Breast epithelium (tissue), 4 donors: Measurements from ENCODE around the gene PGRMC2. TPM values are rescaled to one million over a fixed set of nuclear protein-coding genes. Genes with fewer than 3 reads are reported as not detected.

Experiments used
- DNase-seq, 2 donors: peaks; one replicate each; pipeline ENCODE4 v3.0.0-alpha.2; 2019; ENCODE audit warnings: low spot score in 2 of 2
- H3K27ac ChIP-seq, 2 donors: fragments of 200-600 bp; sonication (generic) in 1 of 2; one replicate each; pipeline ENCODE4 v1.5.1; 2016 to 2019; ENCODE audit warnings: mild to moderate bottlenecking in 1 of 2
- H3K27me3 ChIP-seq, 2 donors: fragments of 200-600 bp; sonication (generic) in 1 of 2; one replicate each; pipeline versions ENCODE4 v1.5.1 to v1.6.0; 2017 to 2019; ENCODE audit warnings: control low read depth in 1 of 2, mild to moderate bottlenecking in 1 of 2
- H3K36me3 ChIP-seq: fragments of 200-600 bp; one replicate; pipeline ENCODE4 v1.5.1; 2019
- H3K4me1 ChIP-seq, 2 donors: fragments of 200-600 bp; sonication (generic); one replicate each; pipeline ENCODE4 v1.5.1; 2016 to 2019; ENCODE audit warnings: control low read depth in 1 of 2
- H3K4me3 ChIP-seq, 3 donors: fragments of 200-600 bp; sonication (generic); 1 replicate in 2 of 3; 2 replicates in 1 of 3; pipeline ENCODE4 v1.5.1; 2016 to 2019; ENCODE audit warnings: mild to moderate bottlenecking in 3 of 3, moderate library complexity in 2 of 3
- H3K9me3 ChIP-seq, 2 donors: fragments of 200-600 bp; sonication (generic) in 1 of 2; one replicate each; pipeline ENCODE4 v1.5.1; 2016 to 2019; ENCODE audit warnings: control low read depth in 1 of 2
- CTCF ChIP-seq, 3 donors: fragments of 450-650 bp; IDR thresholded peaks; one replicate each; pipeline ENCODE4 v1.5.1; 2016 to 2017; ENCODE audit warnings: antibody characterized with exemption in 3 of 3, mild to moderate bottlenecking in 3 of 3, moderate library complexity in 3 of 3
- POLR2A ChIP-seq: fragments of 450-650 bp; IDR thresholded peaks from one replicate; pipeline ENCODE4 v1.6.1; 2016; ENCODE audit warnings: antibody characterized with exemption, mild to moderate bottlenecking, moderate library complexity
- POLR2AphosphoS5 ChIP-seq, 3 donors: sonication (generic); formaldehyde crosslinking; IDR thresholded peaks; one replicate each; pipeline ENCODE4 v1.6.1; 2017; ENCODE audit warnings: antibody characterized with exemption in 3 of 3
- intact Hi-C: fragments of 100-400 bp; cut with DNase I; formaldehyde crosslinking; loops from one replicate; pipeline ENCODE4 v1.15.1; 2023; ENCODE audit warnings: low total_unique reads
- total RNA-seq, 3 donors: library from RNA; depleted of rRNA; stranded (reverse); fragments of >200 nt; gene quantifications; one replicate each; pipeline ENCODE4 v1.1.0, GENCODE V29; 2016

PGRMC2 gene
- total RNA-seq, 3 donors from 2014 or later, result 34.7 to 51.2 (median 47.5) TPM

- intact Hi-C loops, result no loop called here
- no peak for TF ChIP-seq POLR2A
- TF ChIP-seq CTCF (IDR thresholded peaks at IDR 0.05), result no peak
- no peak for TF ChIP-seq POLR2AphosphoS5 (IDR thresholded peaks at IDR 0.05)
- Histone ChIP-seq H3K36me3 (no peaks in the 10 kb centered on the region), H3K27ac (no peak overlapping the region), H3K4me3 (no peak overlapping the region), H3K9me3 (no peaks in the 10 kb centered on the region), H3K27me3 (no peaks in the 10 kb centered on the region), H3K4me1 (no peaks in the 10 kb centered on the region)
- no peak for DNase-seq
Measured at GRCh38 chr4:128234836-128235235, 52.8 kb downstream of the PGRMC2 start.

GRCh38 chr4:128232719-128233118 is 54.9 kb downstream of the PGRMC2 start:
- DNase-seq, result no peak
- H3K4me3 ChIP-seq, result no peak overlapping the region
- no peaks in the 10 kb centered on the region for H3K36me3 ChIP-seq
- H3K27me3 ChIP-seq, result no peaks in the 10 kb centered on the region
- H3K4me1 ChIP-seq, result no peaks in the 10 kb centered on the region
- intact Hi-C loops, result no loop called here
- no peak for TF ChIP-seq CTCF (IDR thresholded peaks at IDR 0.05)
- no peak for TF ChIP-seq POLR2AphosphoS5 (IDR thresholded peaks at IDR 0.05)
- TF ChIP-seq POLR2A, result no peak
- no peaks in the 10 kb centered on the region for H3K9me3 ChIP-seq
- no peak overlapping the region for H3K27ac ChIP-seq

DNA sequence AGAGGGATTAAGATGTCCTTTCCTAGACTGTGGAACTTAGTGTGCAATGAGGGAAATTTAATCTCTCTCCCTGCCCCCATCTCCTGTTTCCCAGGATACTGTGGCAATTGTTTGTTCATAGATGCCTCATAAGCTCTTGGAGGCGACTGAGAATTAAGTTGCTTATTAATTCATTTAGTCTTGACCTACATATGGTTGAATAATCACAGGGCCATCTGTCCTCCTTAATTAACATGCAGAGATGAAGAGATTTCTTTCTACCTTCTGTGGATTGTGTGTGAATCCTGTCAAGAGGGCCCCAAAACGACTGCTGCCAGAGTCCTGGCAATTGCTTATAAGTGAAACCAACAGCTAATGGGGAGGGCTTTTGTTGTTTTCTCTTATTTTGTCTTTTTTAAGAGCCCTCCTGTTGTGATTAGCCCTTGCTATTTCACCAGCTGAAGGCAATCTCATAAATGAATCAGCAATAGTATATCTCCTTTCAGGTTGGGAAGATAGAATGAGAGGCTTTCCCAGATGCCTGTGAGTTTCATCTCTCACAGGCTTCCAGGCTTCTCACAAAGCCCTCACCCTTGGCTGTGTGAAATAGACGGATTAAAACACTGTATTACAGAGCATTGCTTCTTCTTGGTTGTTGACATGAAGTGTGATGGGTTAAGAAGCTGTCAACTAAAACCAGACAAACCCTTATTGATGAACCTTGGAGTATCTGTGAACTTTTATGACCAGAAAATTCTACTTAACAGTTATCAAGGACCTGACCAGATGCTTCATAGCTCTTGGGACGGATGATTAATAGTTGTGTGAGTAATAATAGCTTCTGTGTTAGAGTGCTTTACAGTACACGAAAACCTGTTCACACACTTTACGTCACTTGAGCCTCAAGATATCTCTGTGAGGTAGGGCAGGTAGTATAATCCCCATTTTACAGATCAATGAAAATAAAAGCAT is 58.5 kb downstream of the PGRMC2 start:
- intact Hi-C loops, result no loop called here
- H3K27ac ChIP-seq, result peak overlapping the region; percentile 56 to 64

GRCh38 chr4:128227991-128228571 is 59.5 kb downstream of the PGRMC2 start:
- H3K27me3 ChIP-seq, result no peaks in the 10 kb centered on the region
- peak overlapping the region; percentile 46 to 56 for H3K27ac ChIP-seq
- TF ChIP-seq CTCF (IDR thresholded peaks at IDR 0.05), result no peak
- intact Hi-C loops, result no loop called here
- no peaks in the 10 kb centered on the region for H3K36me3 ChIP-seq
- H3K4me1 ChIP-seq, result no peaks in the 10 kb centered on the region
- H3K4me3 ChIP-seq, result no peak overlapping the region
- DNase-seq, result peak; percentile 73 to 76
- H3K9me3 ChIP-seq, result no peaks in the 10 kb centered on the region

More for the DNA sequence above, 58.5 kb downstream of the PGRMC2 start:
- no peaks in the 10 kb centered on the region for H3K36me3 ChIP-seq
- DNase-seq, result no peak
- H3K27me3 ChIP-seq, result no peaks in the 10 kb centered on the region
- TF ChIP-seq POLR2A (no peak), CTCF (IDR thresholded peaks at IDR 0.05) (no peak), POLR2AphosphoS5 (IDR thresholded peaks at IDR 0.05) (no peak)
- no peaks in the 10 kb centered on the region for H3K4me1 ChIP-seq
- no peaks in the 10 kb centered on the region for H3K9me3 ChIP-seq
- H3K4me3 ChIP-seq, result no peak overlapping the region

- intact Hi-C loops, result no loop called here
- Histone ChIP-seq H3K9me3 (no peaks in the 10 kb centered on the region), H3K4me3 (no peak overlapping the region), H3K4me1 (no peaks in the 10 kb centered on the region), H3K36me3 (no peaks in the 10 kb centered on the region), H3K27me3 (no peaks in the 10 kb centered on the region), H3K27ac (no peak overlapping the region)
- TF ChIP-seq CTCF (IDR thresholded peaks at IDR 0.05), result no peak
- TF ChIP-seq POLR2A, result no peak
- no peak for TF ChIP-seq POLR2AphosphoS5 (IDR thresholded peaks at IDR 0.05)
- DNase-seq, result no peak
Measured at GRCh38 chr4:128225148-128225547, 62.5 kb downstream of the PGRMC2 start.
